Breast epithelium (tissue), 4 donors: ENCODE measurements around the gene IMMP2L. TPM values are rescaled to one million over a fixed set of nuclear protein-coding genes. Genes with fewer than 3 reads are reported as not detected.

ENCODE experiments used
- DNase-seq, 2 donors: peaks; one replicate each; pipeline ENCODE4 v3.0.0-alpha.2; 2019; ENCODE audit warnings: low spot score in 2 of 2
- H3K27ac ChIP-seq, 2 donors: fragments of 200-600 bp; sonication (generic) in 1 of 2; one replicate each; pipeline ENCODE4 v1.5.1; 2016 to 2019; ENCODE audit warnings: mild to moderate bottlenecking in 1 of 2
- H3K27me3 ChIP-seq, 2 donors: fragments of 200-600 bp; sonication (generic) in 1 of 2; one replicate each; pipeline versions ENCODE4 v1.5.1 to v1.6.0; 2017 to 2019; ENCODE audit warnings: control low read depth in 1 of 2, mild to moderate bottlenecking in 1 of 2
- H3K36me3 ChIP-seq: fragments of 200-600 bp; one replicate; pipeline ENCODE4 v1.5.1; 2019
- H3K4me1 ChIP-seq, 2 donors: fragments of 200-600 bp; sonication (generic); one replicate each; pipeline ENCODE4 v1.5.1; 2016 to 2019; ENCODE audit warnings: control low read depth in 1 of 2
- H3K4me3 ChIP-seq, 3 donors: fragments of 200-600 bp; sonication (generic); 1 replicate in 2 of 3; 2 replicates in 1 of 3; pipeline ENCODE4 v1.5.1; 2016 to 2019; ENCODE audit warnings: mild to moderate bottlenecking in 3 of 3, moderate library complexity in 2 of 3
- H3K9me3 ChIP-seq, 2 donors: fragments of 200-600 bp; sonication (generic) in 1 of 2; one replicate each; pipeline ENCODE4 v1.5.1; 2016 to 2019; ENCODE audit warnings: control low read depth in 1 of 2
- CTCF ChIP-seq, 3 donors: fragments of 450-650 bp; IDR thresholded peaks; one replicate each; pipeline ENCODE4 v1.5.1; 2016 to 2017; ENCODE audit warnings: antibody characterized with exemption in 3 of 3, mild to moderate bottlenecking in 3 of 3, moderate library complexity in 3 of 3
- POLR2A ChIP-seq: fragments of 450-650 bp; IDR thresholded peaks from one replicate; pipeline ENCODE4 v1.6.1; 2016; ENCODE audit warnings: antibody characterized with exemption, mild to moderate bottlenecking, moderate library complexity
- POLR2AphosphoS5 ChIP-seq, 3 donors: sonication (generic); formaldehyde crosslinking; IDR thresholded peaks; one replicate each; pipeline ENCODE4 v1.6.1; 2017; ENCODE audit warnings: antibody characterized with exemption in 3 of 3
- intact Hi-C: fragments of 100-400 bp; cut with DNase I; formaldehyde crosslinking; loops from one replicate; pipeline ENCODE4 v1.15.1; 2023; ENCODE audit warnings: low total_unique reads
- total RNA-seq, 3 donors: library from RNA; depleted of rRNA; stranded (reverse); fragments of >200 nt; gene quantifications; one replicate each; pipeline ENCODE4 v1.1.0, GENCODE V29; 2016

Gene IMMP2L
- total RNA-seq, 3 donors from 2014 or later = 19.8 to 39.7 (median 30.8) TPM

- no peak for TF ChIP-seq POLR2AphosphoS5 (IDR thresholded peaks at IDR 0.05)
- no peak for TF ChIP-seq CTCF (IDR thresholded peaks at IDR 0.05)
- TF ChIP-seq POLR2A = no peak
- no peak for DNase-seq
- no peaks in the 10 kb centered on the region for H3K9me3 ChIP-seq
- no peak overlapping the region for H3K4me3 ChIP-seq
- intact Hi-C loops = no loop called here
- no peak overlapping the region for H3K27ac ChIP-seq
- H3K27me3 ChIP-seq = no peaks in the 10 kb centered on the region
- no peaks in the 10 kb centered on the region for H3K4me1 ChIP-seq
- no peaks in the 10 kb centered on the region for H3K36me3 ChIP-seq
These were observed 512.2 kb downstream of the IMMP2L start for GRCh38 chr7:111049971-111050680.

- Histone ChIP-seq H3K9me3 (no peaks in the 10 kb centered on the region), H3K27me3 (no peaks in the 10 kb centered on the region), H3K36me3 (no peaks in the 10 kb centered on the region), H3K4me1 (no peaks in the 10 kb centered on the region), H3K27ac (no peak overlapping the region), H3K4me3 (no peak overlapping the region)
- intact Hi-C loops = no loop called here
- no peak for DNase-seq
- TF ChIP-seq CTCF (IDR thresholded peaks at IDR 0.05) = no peak
- TF ChIP-seq POLR2AphosphoS5 (IDR thresholded peaks at IDR 0.05) = no peak
- TF ChIP-seq POLR2A = no peak
These were observed 514.7 kb downstream of the IMMP2L start for GRCh38 chr7:111047595-111047994.

DNA sequence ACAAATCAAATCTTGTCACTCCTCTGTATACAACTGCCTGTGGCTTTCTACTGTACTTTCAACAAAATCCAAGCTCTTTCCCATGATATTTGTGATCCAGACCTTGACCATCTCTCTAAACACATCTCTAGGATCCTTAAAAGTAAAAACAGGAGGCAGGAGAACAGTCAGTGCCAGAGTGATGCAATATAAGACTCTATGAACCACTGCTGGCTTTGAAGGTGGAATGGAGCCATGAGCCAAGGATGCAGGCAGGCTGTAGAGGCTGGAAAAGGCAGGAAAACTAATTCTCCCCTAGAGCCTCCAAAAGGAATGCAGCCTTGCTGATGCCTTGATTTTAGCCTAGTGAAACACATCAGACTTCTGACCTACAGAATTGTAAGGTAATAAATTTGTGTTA is 516.8 kb downstream of the IMMP2L start:
- H3K27me3 ChIP-seq = no peaks in the 10 kb centered on the region
- no peak overlapping the region for H3K4me3 ChIP-seq
- no peak overlapping the region for H3K27ac ChIP-seq
- H3K9me3 ChIP-seq = no peaks in the 10 kb centered on the region
- intact Hi-C loops = no loop called here
- TF ChIP-seq POLR2AphosphoS5 (IDR thresholded peaks at IDR 0.05) (no peak), POLR2A (no peak), CTCF (IDR thresholded peaks at IDR 0.05) (no peak)
- no peaks in the 10 kb centered on the region for H3K36me3 ChIP-seq
- no peaks in the 10 kb centered on the region for H3K4me1 ChIP-seq
- no peak for DNase-seq

- Histone ChIP-seq H3K27me3 (no peaks in the 10 kb centered on the region), H3K4me3 (no peak overlapping the region), H3K36me3 (no peaks in the 10 kb centered on the region), H3K4me1 (no peaks in the 10 kb centered on the region), H3K9me3 (no peaks in the 10 kb centered on the region), H3K27ac (no peak overlapping the region)
- TF ChIP-seq POLR2A (no peak), POLR2AphosphoS5 (IDR thresholded peaks at IDR 0.05) (no peak), CTCF (IDR thresholded peaks at IDR 0.05) (no peak)
- DNase-seq = no peak
- intact Hi-C loops = no loop called here
These were observed 518.7 kb downstream of the IMMP2L start for GRCh38 chr7:111043561-111043960.

DNA sequence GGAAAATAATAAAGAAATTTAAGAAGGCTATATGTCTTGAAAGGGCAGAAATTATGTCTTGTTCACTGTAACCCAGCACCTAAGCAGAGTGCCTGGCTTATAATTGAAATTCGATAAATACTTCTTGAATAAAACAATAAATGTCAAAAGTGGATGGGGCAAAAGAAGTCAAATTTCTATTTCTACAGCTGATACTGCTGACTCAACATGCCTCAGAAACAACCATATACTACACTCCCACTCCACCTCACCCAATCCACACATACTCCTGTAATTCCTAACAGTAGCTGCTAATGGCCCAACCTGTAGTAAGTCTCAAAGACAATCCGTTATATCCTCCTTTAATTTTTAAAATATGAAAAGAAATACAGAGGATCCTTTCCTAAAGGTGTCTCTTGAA is 519.5 kb downstream of the IMMP2L start:
- Histone ChIP-seq H3K36me3 (no peaks in the 10 kb centered on the region), H3K4me3 (no peak overlapping the region), H3K9me3 (no peaks in the 10 kb centered on the region), H3K27ac (no peak overlapping the region), H3K4me1 (no peaks in the 10 kb centered on the region), H3K27me3 (no peaks in the 10 kb centered on the region)
- TF ChIP-seq POLR2A (no peak), CTCF (IDR thresholded peaks at IDR 0.05) (no peak), POLR2AphosphoS5 (IDR thresholded peaks at IDR 0.05) (no peak)
- no peak for DNase-seq
- intact Hi-C loops = no loop called here
